Keratinocyte (primary cell): ENCODE data around the gene NCOA3. TPM values are rescaled to one million over a fixed set of nuclear protein-coding genes. Genes with fewer than 3 reads are reported as not detected.

Experiments
- DNase-seq: peaks from one replicate; pipeline ENCODE4 v3.0.0-alpha.2; 2011; ENCODE audit warnings: low read depth, missing footprints, low spot score
- FAIRE-seq: peaks from 2 replicates; lab custom pipeline; 2011; peaks lifted over from hg19 to GRCh38; lab: Jason Lieb, UNC
- H2AFZ ChIP-seq: 2 replicates; pipeline ENCODE4 v1.6.0; 2012; ENCODE audit warnings: low read length, control low read depth, inconsistent platforms; ENCODE audit not compliant: control insufficient read depth
- H3K27ac ChIP-seq: 2 replicates; pipeline ENCODE4 v1.5.1; 2011; ENCODE audit warnings: low read length; ENCODE audit not compliant: control insufficient read depth, insufficient read depth
- H3K27me3 ChIP-seq: 3 replicates; pipeline ENCODE4 v1.6.0; 2011; ENCODE audit warnings: low read length; ENCODE audit not compliant: control insufficient read depth, insufficient read depth; ENCODE audit errors: extremely low read depth
- H3K36me3 ChIP-seq, 2 experiments: 2 replicates in 1 of 2; 3 replicates in 1 of 2; pipeline ENCODE4 v1.5.1; 2011; ENCODE audit warnings: low read length in 2 of 2, mild to moderate bottlenecking in 1 of 2; ENCODE audit not compliant: control insufficient read depth in 2 of 2, insufficient read depth in 2 of 2; ENCODE audit errors: extremely low read depth in 1 of 2
- H3K4me1 ChIP-seq: 3 replicates; pipeline ENCODE4 v1.5.1; 2011; ENCODE audit warnings: low read length; ENCODE audit not compliant: control insufficient read depth, insufficient read depth; ENCODE audit errors: extremely low read depth
- H3K4me2 ChIP-seq: 3 replicates; pipeline ENCODE4 v1.6.0; 2011; ENCODE audit warnings: low read depth, low read length; ENCODE audit not compliant: control insufficient read depth, insufficient read depth; ENCODE audit errors: extremely low read depth
- H3K4me3 ChIP-seq, 3 experiments: fragments of 200-600 bp in 1 of 3; sonication (generic) in 1 of 3; 2 replicates in 2 of 3; 3 replicates in 1 of 3; pipeline ENCODE4 v1.5.1; 2011 to 2016; ENCODE audit warnings: low read length in 3 of 3, mild to moderate bottlenecking in 3 of 3, control low read depth in 2 of 3, inconsistent platforms in 1 of 3, low read depth in 1 of 3, mixed read lengths in 1 of 3, mixed run types in 1 of 3, moderate library complexity in 1 of 3; ENCODE audit not compliant: control insufficient read depth in 2 of 3, insufficient read depth in 2 of 3; ENCODE audit errors: extremely low read depth in 1 of 3
- H3K79me2 ChIP-seq: 2 replicates; pipeline ENCODE4 v1.6.0; 2012; ENCODE audit warnings: low read length; ENCODE audit not compliant: control insufficient read depth, insufficient read depth
- H3K9ac ChIP-seq: 3 replicates; pipeline ENCODE4 v1.6.0; 2011; ENCODE audit warnings: low read length; ENCODE audit not compliant: control insufficient read depth, insufficient read depth; ENCODE audit errors: extremely low read depth
- H3K9me1 ChIP-seq: 3 replicates; pipeline ENCODE4 v1.6.0; 2011; ENCODE audit warnings: low read length; ENCODE audit not compliant: control insufficient read depth, insufficient read depth; ENCODE audit errors: extremely low read depth
- H3K9me3 ChIP-seq: 2 replicates; pipeline ENCODE4 v1.5.1; 2012; ENCODE audit warnings: low read depth, low read length; ENCODE audit not compliant: control insufficient read depth
- H4K20me1 ChIP-seq: 3 replicates; pipeline ENCODE4 v1.6.0; 2011; ENCODE audit warnings: low read length; ENCODE audit not compliant: control insufficient read depth, insufficient read depth; ENCODE audit errors: extremely low read depth
- CTCF ChIP-seq, 3 experiments: IDR thresholded peaks in 1 of 3; conservative IDR thresholded peaks in 1 of 3; optimal IDR thresholded peaks in 1 of 3; 2 replicates in 2 of 3; 3 replicates in 1 of 3; pipeline versions ENCODE3 to v1.5.1; 2011; ENCODE audit warnings: low read length in 3 of 3, mild to moderate bottlenecking in 3 of 3, moderate library complexity in 2 of 3, control low read depth in 1 of 3, inconsistent platforms in 1 of 3; ENCODE audit not compliant: insufficient read depth in 2 of 3; ENCODE audit errors: extremely low read depth in 1 of 3
- EZH2 ChIP-seq: IDR thresholded peaks from one replicate; pipeline ENCODE4 v1.6.1; 2012; ENCODE audit warnings: inconsistent platforms, mild to moderate bottlenecking, low read length, moderate library complexity
- dilution Hi-C: fragments of 300-500 bp; cut with MboI; formaldehyde crosslinking; loops from one replicate; pipeline ENCODE4 v1.7.0; 2020; ENCODE audit warnings: low sequenced_read_pairs; ENCODE audit not compliant: extremely low pct_ligation_motif_present
- polyA plus RNA-seq, 5 experiments: library from polyadenylated mRNA; depleted of rRNA in 3 of 5; stranded (reverse) in 3 of 5; stranded (forward) in 1 of 5; unstranded in 1 of 5; fragments of >200 nt; gene quantifications; 1 replicate in 1 of 5; 2 replicates in 3 of 5; 3 replicates in 1 of 5; pipeline versions ENCODE4 v1.2.1 to v1.2.3, GENCODE V29; 2011 to 2012; ENCODE audit warnings: missing spikeins in 2 of 5, low read depth in 1 of 5, low replicate concordance in 1 of 5

NCOA3 gene
- polyA plus RNA-seq, 1 donor (not counting 4 experiments of a cell fraction or from before 2014, with no cell fraction given): 25.8 TPM

GRCh38 chr20:47524015-47524784, 22.5 kb downstream of the NCOA3 start:
- H3K4me3 ChIP-seq: no peak overlapping the region
- H3K27ac ChIP-seq: no peak overlapping the region
- no peak overlapping the region for H3K4me2 ChIP-seq
- peaks cover 75% of the 10 kb centered on the region for H3K79me2 ChIP-seq
- H3K9me3 ChIP-seq: peaks cover 16% of the 10 kb centered on the region
- dilution Hi-C loops: no loop called here
- no peaks in the 10 kb centered on the region for H3K9me1 ChIP-seq
- FAIRE-seq (no peak), DNase-seq (no peak)
- H3K4me1 ChIP-seq: no peaks in the 10 kb centered on the region
- TF ChIP-seq EZH2: no peak
- TF ChIP-seq CTCF (optimal IDR thresholded peaks at IDR 0.05 in 1 of 3, IDR thresholded peaks at IDR 0.05 in 1 of 3, conservative IDR thresholded peaks at IDR 0.05 in 1 of 3; ENCODE audit: extremely low read depth in 1 of 3, insufficient read depth in 2 of 3, low read length in 3 of 3): no peak
- no peak overlapping the region for H3K9ac ChIP-seq
- peaks cover 2% of the 10 kb centered on the region for H4K20me1 ChIP-seq
- no peak overlapping the region for H2AFZ ChIP-seq
- H3K36me3 ChIP-seq: peaks cover 2 to 7% of the 10 kb centered on the region in 2 experiments
- H3K27me3 ChIP-seq: no peaks in the 10 kb centered on the region

GRCh38 chr20:47527004-47527800, 25.5 kb downstream of the NCOA3 start:
- Histone ChIP-seq H3K36me3 (peaks cover 2 to 5% of the 10 kb centered on the region in 2 experiments), H4K20me1 (no peaks in the 10 kb centered on the region), H3K4me1 (no peaks in the 10 kb centered on the region), H3K9me1 (no peaks in the 10 kb centered on the region), H2AFZ (no peak overlapping the region), H3K4me2 (no peak overlapping the region), H3K9ac (no peak overlapping the region), H3K27me3 (no peaks in the 10 kb centered on the region), H3K9me3 (peaks cover 2% of the 10 kb centered on the region), H3K79me2 (peaks cover 65% of the 10 kb centered on the region), H3K4me3 (no peak overlapping the region), H3K27ac (no peak overlapping the region)
- DNase-seq: no peak
- dilution Hi-C loops: no loop called here
- no peak for FAIRE-seq
- TF ChIP-seq CTCF (optimal IDR thresholded peaks at IDR 0.05 in 1 of 3, IDR thresholded peaks at IDR 0.05 in 1 of 3, conservative IDR thresholded peaks at IDR 0.05 in 1 of 3; ENCODE audit: extremely low read depth in 1 of 3, insufficient read depth in 2 of 3, low read length in 3 of 3) (no peak), EZH2 (no peak)
